Endothelial cell of umbilical vein (primary cell): Measurements from ENCODE around the gene MACROH2A2. TPM values are rescaled to one million over a fixed set of nuclear protein-coding genes. Genes with fewer than 3 reads are reported as not detected.

Source experiments
- BruUV-seq: library from RNA; stranded (reverse); fragments of 400-500 nt; replicated peaks from 2 replicates; lab custom pipeline; 2021; lab: Mats Ljungman, UMichigan
- CTCF ChIA-PET: fragments of 300-600, 350-600 bp; sonication (Branson Sonifier 250); formaldehyde crosslinking; loops from one replicate; lab custom pipeline; 2021; ENCODE audit warnings: antibody characterized with exemption, inconsistent platforms; lab: Charles Lee
- POLR2A ChIA-PET: fragments of 300-600, 350-600 bp; sonication (Branson Sonifier 250); formaldehyde crosslinking; loops from one replicate; lab custom pipeline; 2021; ENCODE audit warnings: antibody characterized with exemption, inconsistent platforms; lab: Charles Lee
- DNase-seq: peaks from one replicate; pipeline ENCODE4 v3.0.0-alpha.2; 2011; ENCODE audit warnings: low read depth, low spot score
- FAIRE-seq: peaks from 2 replicates; lab custom pipeline; 2011; peaks lifted over from hg19 to GRCh38; lab: Jason Lieb, UNC
- H2AFZ ChIP-seq: 2 replicates; pipeline ENCODE4 v1.6.0; 2012; ENCODE audit warnings: low read depth, low read length, control low read depth, inconsistent platforms
- H3K27ac ChIP-seq: 2 replicates; pipeline ENCODE4 v1.5.1; 2011; ENCODE audit warnings: low read depth, mild to moderate bottlenecking, control low read depth, low read length, moderate library complexity; ENCODE audit not compliant: insufficient read depth
- H3K27me3 ChIP-seq, 2 experiments: 2 replicates each; pipeline versions ENCODE4 v1.6.0 to v1.6.1; 2011; ENCODE audit warnings: low read length in 2 of 2, mixed read lengths in 1 of 2; ENCODE audit not compliant: control insufficient read depth in 2 of 2, insufficient read depth in 2 of 2
- H3K36me3 ChIP-seq, 2 experiments: 2 replicates in 1 of 2; 3 replicates in 1 of 2; pipeline ENCODE4 v1.5.1; 2011; ENCODE audit warnings: low read length in 2 of 2, mild to moderate bottlenecking in 1 of 2, moderate library complexity in 1 of 2; ENCODE audit not compliant: control insufficient read depth in 2 of 2, insufficient read depth in 2 of 2; ENCODE audit errors: extremely low read depth in 1 of 2
- H3K4me1 ChIP-seq: 3 replicates; pipeline ENCODE4 v1.5.1; 2011; ENCODE audit warnings: mild to moderate bottlenecking, low read length; ENCODE audit not compliant: control insufficient read depth, insufficient read depth; ENCODE audit errors: extremely low read depth
- H3K4me2 ChIP-seq: 2 replicates; pipeline ENCODE4 v1.6.1; 2011; ENCODE audit warnings: low read length, control low read depth, mixed read lengths; ENCODE audit not compliant: insufficient read depth
- H3K4me3 ChIP-seq, 3 experiments: fragments of 200-600 bp in 1 of 3; sonication (generic), shearing (Covaris generic) in 1 of 3; replicated peaks in 1 of 3; 2 replicates each; pipeline ENCODE4 v1.5.1; 2011 to 2016; ENCODE audit warnings: control low read depth in 3 of 3, low read length in 3 of 3, mild to moderate bottlenecking in 2 of 3, inconsistent platforms in 1 of 3, low read depth in 1 of 3, moderate library complexity in 1 of 3; ENCODE audit not compliant: insufficient read depth in 1 of 3
- H3K79me2 ChIP-seq: 2 replicates; pipeline ENCODE4 v1.6.0; 2012; ENCODE audit warnings: low read length, inconsistent platforms; ENCODE audit not compliant: control insufficient read depth, insufficient read depth
- H3K9ac ChIP-seq: replicated peaks from 2 replicates; pipeline ENCODE3; 2011; ENCODE audit warnings: low read length, control low read depth; ENCODE audit not compliant: insufficient read depth; ENCODE audit errors: extremely low read depth
- H3K9me1 ChIP-seq: replicated peaks from 3 replicates; pipeline ENCODE4 v1.6.0; 2011; ENCODE audit warnings: mild to moderate bottlenecking, low read length; ENCODE audit not compliant: control insufficient read depth, insufficient read depth; ENCODE audit errors: extremely low read depth
- H3K9me3 ChIP-seq: replicated peaks from 2 replicates; pipeline ENCODE4 v1.5.1; 2012; ENCODE audit warnings: low read length, inconsistent platforms; ENCODE audit not compliant: control insufficient read depth, insufficient read depth
- H4K20me1 ChIP-seq: replicated peaks from 2 replicates; pipeline ENCODE3; 2011; ENCODE audit warnings: mild to moderate bottlenecking, low read length; ENCODE audit not compliant: control insufficient read depth, insufficient read depth; ENCODE audit errors: extremely low read depth
- EZH2 ChIP-seq: IDR thresholded peaks from 2 replicates; pipeline ENCODE4 v1.6.1; 2012; ENCODE audit warnings: borderline replicate concordance, low read depth, mild to moderate bottlenecking, moderate library complexity, low read length, inconsistent platforms; ENCODE audit not compliant: severe bottlenecking
- FOS ChIP-seq: IDR thresholded peaks from 2 replicates; pipeline ENCODE4 v1.6.1; 2011; ENCODE audit warnings: mild to moderate bottlenecking, low read length, moderate library complexity, borderline replicate concordance; ENCODE audit not compliant: insufficient read depth
- GATA2 ChIP-seq: IDR thresholded peaks from 2 replicates; pipeline ENCODE4 v1.7.0; 2011; ENCODE audit warnings: low read depth, mild to moderate bottlenecking, moderate library complexity, mixed read lengths, low read length; ENCODE audit not compliant: insufficient read length, insufficient read depth
- JUN ChIP-seq: IDR thresholded peaks from 2 replicates; pipeline ENCODE4 v1.6.1; 2011; ENCODE audit warnings: borderline replicate concordance, low read depth; ENCODE audit not compliant: insufficient read length, insufficient read depth
- MYC ChIP-seq: IDR thresholded peaks from one replicate; pipeline ENCODE4 v1.6.1; 2011; ENCODE audit warnings: mild to moderate bottlenecking, low read depth, low read length
- POLR2A ChIP-seq: IDR thresholded peaks from 2 replicates; pipeline ENCODE4 v1.6.1; 2012; ENCODE audit warnings: low read depth, mild to moderate bottlenecking, control low read depth, low read length
- POLR2AphosphoS5 ChIP-seq: IDR thresholded peaks from 2 replicates; pipeline ENCODE4 v1.6.1; 2012; ENCODE audit warnings: low read depth, mild to moderate bottlenecking, control low read depth, low read length, moderate library complexity; ENCODE audit not compliant: insufficient read depth
- dilution Hi-C: fragments of 300-500 bp; cut with MboI; formaldehyde crosslinking; loops from one replicate; pipeline ENCODE4 v1.15.0; 2019; ENCODE audit warnings: low sequenced_read_pairs; ENCODE audit not compliant: extremely low pct_ligation_motif_present
- intact Hi-C: fragments of 100-400 bp; cut with micrococcal nuclease; formaldehyde crosslinking; loops from one replicate; pipeline ENCODE4 v1.10.0; 2022
- polyA plus RNA-seq, 4 experiments: library from polyadenylated mRNA; depleted of rRNA in 3 of 4; stranded (reverse) in 3 of 4; unstranded in 1 of 4; fragments of >200 nt; gene quantifications; 2 replicates each; pipeline versions ENCODE4 v1.2.1 to v1.2.3, GENCODE V29; 2011 to 2012; ENCODE audit warnings: missing spikeins in 1 of 4
- total RNA-seq: library from RNA; stranded (reverse); gene quantifications from 2 replicates; pipeline ENCODE4 v1.2.3, GENCODE V29; 2021
- TF ChIP-seq, protein P1 (sequence below): IDR thresholded peaks from 2 replicates; pipeline ENCODE4 v1.6.1; 2011; ENCODE audit not compliant: insufficient read depth, insufficient read length
- TF ChIP-seq, protein P2 (sequence below), 2 donors: IDR thresholded peaks; 1 replicate in 1 of 2; 2 replicates in 1 of 2; pipeline ENCODE4 v1.5.1; 2011; ENCODE audit warnings: low read length in 2 of 2, mild to moderate bottlenecking in 2 of 2, moderate library complexity in 2 of 2, control low read depth in 1 of 2, inconsistent platforms in 1 of 2, low read depth in 1 of 2; ENCODE audit not compliant: insufficient read depth in 1 of 2; ENCODE audit errors: extremely low read depth in 1 of 2

The MACROH2A2 gene
- total and polyA plus RNA-seq, 2 donors (not counting 3 experiments of a cell fraction or from before 2014, with no cell fraction given) = 0.08 TPM; not detected in 1

DNA sequence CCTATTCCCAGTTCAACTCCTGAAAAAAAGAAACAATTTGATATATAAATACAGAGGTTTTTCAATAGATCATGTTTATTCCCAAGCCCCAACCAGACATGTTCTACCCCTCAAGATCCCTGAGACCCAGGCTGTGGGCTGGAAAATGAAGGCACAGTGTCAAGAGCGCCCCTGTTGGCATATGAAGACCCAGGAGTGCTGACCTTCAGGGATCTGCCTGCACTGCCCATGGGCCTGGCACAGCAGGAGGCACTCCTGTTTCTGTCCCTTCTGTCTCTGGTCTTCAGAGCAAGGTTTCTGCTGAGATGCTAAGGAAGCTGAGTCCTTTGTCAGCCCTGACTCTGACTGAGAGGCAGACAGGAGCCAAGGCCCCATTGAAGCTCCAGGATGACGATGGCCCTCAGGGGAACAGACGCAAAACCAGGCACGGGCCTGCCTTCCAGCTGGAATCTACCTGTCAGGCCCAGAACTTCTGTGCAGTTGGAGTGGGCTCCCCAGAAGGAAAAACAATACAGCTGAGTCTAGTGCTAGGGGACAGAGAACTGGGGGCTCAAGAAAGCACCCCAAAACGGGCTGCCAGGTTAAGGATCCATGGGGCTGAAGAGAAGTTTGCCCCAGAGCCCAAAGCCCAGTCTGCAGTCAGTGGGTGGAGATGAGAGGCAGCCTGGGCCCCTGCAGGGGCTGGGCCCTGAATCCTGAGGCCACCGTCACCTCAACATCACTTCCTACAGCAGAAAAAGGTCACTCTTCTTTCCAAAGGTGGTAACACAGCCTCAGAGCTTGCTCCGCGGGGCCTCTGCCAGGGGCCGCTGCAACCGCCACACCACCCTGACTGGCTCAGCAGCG lies 86.7 kb downstream of the MACROH2A2 start:
- Histone ChIP-seq H3K4me1 (no peaks in the 10 kb centered on the region), H3K9ac (no peak overlapping the region), H3K9me3 (no peaks in the 10 kb centered on the region), H2AFZ (no peak overlapping the region), H3K27ac (no peak overlapping the region), H3K9me1 (no peaks in the 10 kb centered on the region), H3K27me3 (no peaks in the 10 kb centered on the region), H4K20me1 (no peaks in the 10 kb centered on the region), H3K4me2 (no peak overlapping the region), H3K4me3 (no peak overlapping the region), H3K79me2 (no peaks in the 10 kb centered on the region), H3K36me3 (no peaks in the 10 kb centered on the region)
- TF ChIP-seq JUN = no peak
- TF ChIP-seq EZH2 = no peak
- no peak for TF ChIP-seq POLR2AphosphoS5
- TF ChIP-seq, protein P1, sequence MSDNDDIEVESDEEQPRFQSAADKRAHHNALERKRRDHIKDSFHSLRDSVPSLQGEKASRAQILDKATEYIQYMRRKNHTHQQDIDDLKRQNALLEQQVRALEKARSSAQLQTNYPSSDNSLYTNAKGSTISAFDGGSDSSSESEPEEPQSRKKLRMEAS = no peak
- no peak for TF ChIP-seq GATA2
- no peak for TF ChIP-seq MYC
- no peak for TF ChIP-seq FOS
- TF ChIP-seq, protein P2, sequence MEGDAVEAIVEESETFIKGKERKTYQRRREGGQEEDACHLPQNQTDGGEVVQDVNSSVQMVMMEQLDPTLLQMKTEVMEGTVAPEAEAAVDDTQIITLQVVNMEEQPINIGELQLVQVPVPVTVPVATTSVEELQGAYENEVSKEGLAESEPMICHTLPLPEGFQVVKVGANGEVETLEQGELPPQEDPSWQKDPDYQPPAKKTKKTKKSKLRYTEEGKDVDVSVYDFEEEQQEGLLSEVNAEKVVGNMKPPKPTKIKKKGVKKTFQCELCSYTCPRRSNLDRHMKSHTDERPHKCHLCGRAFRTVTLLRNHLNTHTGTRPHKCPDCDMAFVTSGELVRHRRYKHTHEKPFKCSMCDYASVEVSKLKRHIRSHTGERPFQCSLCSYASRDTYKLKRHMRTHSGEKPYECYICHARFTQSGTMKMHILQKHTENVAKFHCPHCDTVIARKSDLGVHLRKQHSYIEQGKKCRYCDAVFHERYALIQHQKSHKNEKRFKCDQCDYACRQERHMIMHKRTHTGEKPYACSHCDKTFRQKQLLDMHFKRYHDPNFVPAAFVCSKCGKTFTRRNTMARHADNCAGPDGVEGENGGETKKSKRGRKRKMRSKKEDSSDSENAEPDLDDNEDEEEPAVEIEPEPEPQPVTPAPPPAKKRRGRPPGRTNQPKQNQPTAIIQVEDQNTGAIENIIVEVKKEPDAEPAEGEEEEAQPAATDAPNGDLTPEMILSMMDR (IDR thresholded peaks at IDR 0.05; ENCODE audit: extremely low read depth in 1 of 2, insufficient read depth in 1 of 2, low read depth in 1 of 2, low read length in 2 of 2) = no peak
- no peak for TF ChIP-seq POLR2A
- ChIA-PET POLR2A (interaction anchor here (0.6 kb wide), 1 partner anchor 21 kb away, joined by 7 read pairs; no protein-coding TSS in a partner anchor), CTCF (interaction anchor here (0.6 to 5.9 kb wide), 2 partner anchors 23 to 430 kb away, joined by 3 to 35 read pairs; no protein-coding TSS in a partner anchor)
- intact Hi-C loops = no loop called here
- no TSS peak for BruUV-seq
- DNase-seq (no peak), FAIRE-seq (no peak)
- dilution Hi-C loops = no loop called here
